GM19372 (cell line): ENCODE measurements around the gene STAM2.
A peak's percentile ranks its signal among the peaks of the same experiment; 100 is the strongest.
"Not testable (repeated sequence)": the region's sequence is repeated elsewhere in the genome, so short reads cannot be mapped to it uniquely, and the experiment has no call there.

ENCODE experiments used
- ATAC-seq: cut with Tn5 transposase; IDR thresholded peaks from one replicate; pipeline ENCODE4 v1.9.1; 2021; ENCODE audit warnings: mild to moderate bottlenecking, low read depth, moderate library complexity; ENCODE audit not compliant: unreplicated experiment

Gene STAM2

DNA sequence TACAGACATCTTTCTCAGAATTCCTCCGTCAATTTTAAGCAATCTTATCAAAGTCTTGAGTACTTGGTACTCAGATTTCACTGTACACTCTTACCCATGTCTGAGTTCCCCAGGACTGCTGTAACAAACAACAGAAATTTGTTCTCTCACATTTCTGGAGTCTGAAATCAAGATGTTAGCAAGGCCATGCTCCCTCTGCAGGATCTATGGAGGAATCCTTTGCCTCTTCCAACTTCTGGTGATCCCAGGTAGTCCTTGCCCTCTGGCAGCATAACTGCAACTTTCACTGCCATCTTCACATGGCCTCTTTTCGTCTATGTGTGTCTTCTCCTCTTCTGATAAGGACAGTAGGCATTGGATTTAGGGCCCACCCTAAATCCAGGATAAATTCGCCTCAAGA, 59.6 kb downstream of the STAM2 start:
- no peak for ATAC-seq

DNA sequence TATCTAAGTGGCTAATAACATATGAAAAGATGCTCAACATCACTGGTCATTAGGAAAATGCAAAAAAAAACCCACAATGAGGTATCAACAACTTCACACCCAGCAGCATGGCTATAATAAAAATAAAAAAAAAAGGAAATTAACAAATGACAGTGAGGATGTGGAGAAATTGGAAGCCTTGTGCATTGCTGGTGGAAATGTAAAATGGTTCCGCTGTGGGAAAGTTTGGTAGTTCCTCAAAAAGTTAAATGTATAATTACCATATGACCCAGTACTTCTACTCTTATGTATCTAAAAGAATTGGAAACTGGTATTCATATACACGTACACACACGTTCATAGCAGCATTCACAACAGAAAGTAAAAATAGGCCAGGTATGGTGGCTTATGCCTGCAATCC, 61.2 kb downstream of the STAM2 start:
- no peak for ATAC-seq

DNA sequence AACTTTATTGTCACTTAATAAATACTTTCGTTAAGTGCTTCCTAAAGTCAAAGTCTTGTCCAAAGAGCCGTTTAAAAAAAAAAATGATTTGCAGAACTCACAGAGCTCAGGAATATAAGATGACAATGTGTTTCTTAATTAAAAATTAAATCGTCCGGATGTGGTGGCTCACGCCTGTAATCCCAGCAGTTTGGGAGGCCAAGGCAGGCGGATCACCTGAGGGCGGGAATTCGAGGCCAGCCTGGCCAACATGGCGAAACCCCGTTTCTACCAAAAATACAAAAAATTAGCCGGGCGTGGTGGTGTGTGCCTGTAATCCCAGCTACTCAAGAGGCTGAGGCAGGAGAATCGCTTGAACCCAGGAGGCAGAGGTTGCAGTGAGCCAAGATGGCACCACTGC, 68.4 kb downstream of the STAM2 start:
- not testable (repeated sequence) for ATAC-seq

DNA sequence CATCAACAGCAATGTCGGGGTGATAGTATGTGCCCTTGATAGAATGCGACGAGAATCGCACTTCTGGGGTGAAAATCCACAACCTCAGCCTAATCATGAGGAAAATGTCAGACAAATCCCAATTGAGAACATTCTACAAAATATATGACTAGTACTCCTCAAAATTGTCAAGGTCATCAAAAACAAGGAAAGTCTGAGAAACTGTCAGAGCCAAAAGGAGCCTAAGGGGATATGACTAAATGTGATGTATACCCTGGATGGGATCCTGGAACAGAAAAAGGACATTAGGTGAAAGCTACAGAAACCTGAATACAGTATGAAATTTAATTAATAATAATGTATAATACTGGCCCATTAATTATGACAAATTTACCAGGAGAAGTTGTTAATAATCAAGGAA, 69.1 kb downstream of the STAM2 start:
- no peak for ATAC-seq

DNA sequence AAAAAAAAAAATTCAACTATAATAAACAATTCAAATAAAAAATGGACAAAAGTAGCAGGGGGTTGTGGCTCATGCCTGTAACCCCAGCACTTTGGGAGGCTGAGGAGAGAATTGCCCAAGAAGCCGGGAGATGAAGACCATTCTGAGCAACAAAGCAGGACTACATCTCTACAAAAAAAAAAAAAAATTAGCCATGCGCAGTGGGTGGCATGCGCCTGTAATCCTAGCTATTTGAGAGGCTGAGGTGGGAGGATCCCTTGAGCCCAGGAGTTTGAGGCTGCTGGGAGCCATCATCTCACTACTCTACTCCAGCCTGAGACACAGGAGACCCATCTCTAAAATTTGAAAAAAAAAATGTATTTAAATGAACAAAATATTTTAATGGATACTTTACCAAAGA, 72.3 kb downstream of the STAM2 start:
- ATAC-seq: no peak

DNA sequence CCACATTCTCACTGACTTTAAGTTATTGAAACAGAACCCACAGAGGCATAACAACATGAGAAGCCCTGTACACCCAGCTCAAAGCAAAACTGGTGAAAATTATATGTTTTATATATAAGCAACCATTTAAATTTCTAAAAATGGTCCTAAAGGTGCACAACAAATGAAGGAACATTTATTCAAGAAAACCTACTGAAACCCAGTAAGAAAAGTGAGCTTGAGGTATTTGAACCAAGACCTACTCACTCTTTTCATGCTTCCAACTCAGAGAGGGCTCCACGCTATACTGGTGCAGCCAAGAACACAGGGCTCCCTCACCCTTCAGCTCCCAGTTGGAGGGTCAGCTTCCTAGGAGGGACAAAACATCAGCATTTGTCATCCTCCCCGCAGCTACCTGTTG, 74.6 kb downstream of the STAM2 start:
- no peak for ATAC-seq

DNA sequence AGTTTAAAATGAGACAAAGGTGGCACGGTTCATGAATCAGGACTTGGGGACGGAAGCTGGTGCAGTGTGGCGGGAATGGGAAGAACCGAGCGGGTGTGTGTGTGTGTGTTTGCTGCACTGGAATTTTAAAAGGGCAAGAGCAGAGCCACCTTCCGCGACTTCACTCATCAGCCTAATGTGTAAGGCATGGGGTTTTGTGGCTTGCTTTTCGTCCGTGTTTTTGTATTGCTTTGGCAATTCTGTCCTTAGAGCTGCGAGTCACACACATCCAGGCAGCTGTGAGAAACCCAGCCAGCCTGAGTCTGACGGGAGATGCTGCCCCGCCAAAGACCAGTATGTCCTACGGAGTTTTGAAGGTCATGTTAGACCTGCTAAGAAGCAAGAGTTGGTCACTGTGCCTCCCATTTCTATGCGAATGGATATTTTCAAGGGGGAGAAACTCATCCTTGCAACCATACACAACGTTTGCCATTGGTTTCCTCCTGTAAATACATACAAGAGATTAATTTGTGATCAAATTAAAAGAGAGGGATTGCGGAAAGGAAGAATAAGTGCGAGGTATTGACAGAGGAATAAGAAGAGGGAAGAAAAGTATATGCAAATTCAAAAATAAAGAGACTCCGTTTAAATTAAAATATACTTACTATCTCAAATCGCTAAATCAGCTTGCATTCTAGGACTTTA, 76.1 kb downstream of the STAM2 start:
- no peak for ATAC-seq

DNA sequence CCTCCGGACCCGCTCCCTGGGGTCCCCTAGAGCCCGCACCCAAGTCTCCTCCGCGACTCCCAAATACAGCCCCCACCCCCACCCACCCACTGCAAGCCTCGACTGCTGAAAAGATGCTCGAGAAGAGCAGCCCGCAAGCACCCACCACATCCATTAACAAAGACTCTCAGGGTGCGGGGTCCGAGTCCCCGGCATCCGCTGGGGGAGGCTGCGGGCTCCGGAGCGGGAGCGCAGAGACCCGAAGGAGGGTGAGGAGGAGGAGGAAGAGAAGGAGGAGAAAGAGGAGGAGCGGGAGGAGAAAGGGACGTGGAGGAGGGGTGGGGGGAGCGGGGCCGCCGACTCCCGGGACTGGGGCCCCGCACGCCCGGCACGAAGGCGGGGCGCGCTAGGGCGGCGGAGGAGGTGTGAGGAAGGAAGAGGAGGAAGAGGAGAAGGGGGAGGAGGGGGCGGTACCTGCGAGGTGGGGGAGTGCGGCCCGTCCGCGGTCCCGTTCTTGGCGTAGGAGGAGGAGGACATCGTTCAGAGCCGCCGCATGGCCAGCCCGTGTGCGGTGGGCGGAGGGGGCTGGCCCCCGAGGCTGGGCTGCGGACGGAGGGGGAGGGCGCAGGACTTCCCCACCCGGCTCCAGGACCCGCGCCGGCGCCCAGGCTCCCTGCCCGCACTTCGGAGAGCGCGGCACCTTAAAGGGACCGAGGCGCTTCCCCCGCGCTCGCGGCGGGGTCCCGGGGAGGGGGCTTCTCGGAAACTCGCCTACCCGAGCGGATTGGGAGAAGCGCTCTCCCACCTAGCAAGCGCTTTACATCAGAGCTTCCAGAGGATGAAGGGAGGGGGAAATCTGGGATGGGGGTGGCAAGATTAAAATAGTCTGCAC, 76.8 kb downstream of the STAM2 start, which contains the start of gene CACNB4:
CACNB4 (minus strand) TSS at position 549 of the 871 bp plus-strand sequence.
- ATAC-seq: peak; percentile 40

DNA sequence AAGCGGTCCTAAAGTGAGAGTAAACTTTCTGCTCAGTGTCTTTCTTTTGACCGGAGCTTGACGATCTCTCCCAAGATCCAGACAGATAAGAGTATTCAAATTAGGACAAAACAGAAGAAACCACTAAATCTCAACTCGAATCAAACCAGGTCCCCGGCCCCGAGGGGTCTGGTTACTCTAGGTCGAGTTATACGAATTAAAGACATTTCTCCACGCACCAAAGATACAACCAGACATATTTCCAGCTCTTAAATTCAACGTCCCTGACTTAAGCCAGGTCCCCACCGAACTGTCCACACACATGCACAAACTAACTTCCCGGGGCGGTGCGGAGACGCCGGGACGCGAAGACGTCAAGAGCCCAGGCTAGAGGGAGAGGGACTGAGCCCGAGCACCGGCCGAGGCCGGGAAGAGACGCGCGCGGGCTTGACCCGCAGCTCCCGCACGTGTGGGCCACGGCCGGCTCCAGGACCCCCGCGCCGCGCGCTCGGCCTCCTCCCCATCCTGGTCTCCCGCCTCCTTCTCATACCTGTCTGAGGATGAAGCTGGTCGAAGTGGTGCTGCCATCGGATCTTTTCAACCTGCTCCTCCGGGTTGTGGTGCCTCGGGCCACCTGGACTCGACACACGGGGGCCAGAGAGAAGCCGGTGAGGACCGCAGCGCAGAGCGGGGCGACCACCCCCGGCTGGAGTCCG, 77.6 kb downstream of the STAM2 start:
- peak; percentile 39 for ATAC-seq

DNA sequence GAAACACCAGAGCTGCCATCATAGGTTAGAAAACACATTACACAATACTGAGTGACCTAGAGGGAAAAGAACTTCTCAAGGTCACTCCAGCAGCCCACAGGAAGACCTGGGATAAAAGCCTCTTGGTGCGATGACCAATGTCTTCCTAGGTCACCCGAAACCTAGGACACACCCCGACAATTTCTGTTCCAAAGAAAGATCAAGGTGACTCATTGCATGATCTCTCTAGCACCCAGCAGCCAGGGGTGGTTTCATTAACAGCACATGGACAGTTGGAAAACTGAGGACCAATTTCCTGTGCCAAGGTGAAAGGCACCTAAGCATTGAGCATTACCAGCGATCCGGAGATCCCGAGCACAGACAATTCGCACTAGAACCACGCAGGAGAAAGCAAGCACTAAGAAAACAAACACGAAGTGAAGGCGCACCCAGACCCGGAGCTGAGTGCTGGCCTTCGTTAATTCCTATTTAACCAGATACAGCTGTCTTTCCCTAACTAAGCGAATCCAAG, 78.2 kb downstream of the STAM2 start:
- ATAC-seq: peak; percentile 9

DNA sequence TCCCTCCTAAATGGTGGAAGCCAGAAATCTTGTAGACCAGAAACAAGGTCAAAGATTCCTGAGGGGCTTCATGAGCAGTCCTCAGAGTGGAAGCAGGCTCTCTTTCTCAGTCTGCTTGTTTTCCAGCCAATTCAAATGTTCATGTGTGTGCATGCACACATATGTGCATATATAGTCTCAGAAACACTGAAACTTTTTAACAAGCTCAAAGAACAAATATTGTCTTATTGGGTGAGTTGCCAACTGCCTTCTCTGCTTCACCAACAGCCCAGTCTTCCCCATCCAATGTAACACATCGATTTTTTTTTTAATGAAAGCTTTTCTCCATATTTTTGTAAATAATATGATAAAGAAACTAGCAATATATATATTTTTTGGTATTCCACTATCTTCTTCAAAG, 80.4 kb downstream of the STAM2 start:
- no peak for ATAC-seq

DNA sequence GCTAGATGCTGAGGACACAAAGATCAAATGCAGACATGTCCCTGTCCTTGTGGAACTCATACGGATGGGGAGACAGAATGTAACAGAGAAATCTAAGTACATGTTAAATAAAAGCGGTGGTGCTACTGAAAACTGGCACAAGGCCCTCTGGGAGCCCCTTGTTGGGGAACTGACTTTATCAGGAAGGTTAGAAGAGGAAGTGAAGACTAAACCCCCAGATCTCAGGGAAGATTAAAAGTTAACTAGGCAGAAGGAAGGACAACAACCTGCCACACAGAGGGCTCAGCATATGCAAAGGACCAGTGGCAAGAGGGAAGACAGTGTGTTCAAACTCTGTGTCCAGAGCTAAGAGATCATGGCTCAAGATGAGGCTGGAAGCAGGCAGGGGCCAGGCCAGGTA, 81.5 kb downstream of the STAM2 start:
- ATAC-seq: no peak

DNA sequence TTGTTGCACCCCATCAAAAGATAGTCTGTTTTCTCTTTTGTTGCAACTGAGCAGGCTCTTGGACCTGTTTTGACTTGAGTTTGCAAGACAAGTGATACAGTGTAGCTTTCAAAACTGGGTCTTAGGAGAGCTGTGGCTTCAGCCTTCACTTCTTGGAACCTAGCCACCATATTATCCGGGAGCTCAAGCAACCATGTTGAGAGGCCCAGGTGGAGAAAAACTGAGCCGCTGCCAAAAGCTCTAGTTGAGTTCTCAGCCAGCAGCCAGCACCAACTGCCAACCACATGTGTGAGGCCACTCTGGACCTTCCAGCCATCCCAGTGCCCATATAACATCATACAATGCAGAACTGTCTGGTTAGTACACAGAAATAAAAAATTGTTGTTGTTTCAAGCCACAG, 82.1 kb downstream of the STAM2 start:
- no peak for ATAC-seq

DNA sequence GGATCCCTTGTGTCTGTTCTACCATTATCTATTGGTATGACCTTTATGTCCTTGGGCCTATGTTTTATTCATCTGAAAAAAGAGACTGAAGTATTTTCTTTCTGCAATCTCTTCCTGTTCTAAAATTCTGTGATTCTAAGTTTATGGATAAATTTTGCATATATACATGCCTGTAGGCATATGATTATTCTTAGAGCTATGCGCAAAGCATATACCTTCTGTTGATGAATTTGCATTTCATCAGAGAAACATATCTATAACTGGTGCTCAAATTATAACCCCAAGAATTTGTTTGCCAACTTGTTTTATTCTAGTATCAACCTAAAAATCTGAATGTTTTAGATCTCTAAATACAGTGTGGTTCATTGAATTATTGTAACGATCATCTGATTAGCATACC, 83.5 kb downstream of the STAM2 start:
- no peak for ATAC-seq

DNA sequence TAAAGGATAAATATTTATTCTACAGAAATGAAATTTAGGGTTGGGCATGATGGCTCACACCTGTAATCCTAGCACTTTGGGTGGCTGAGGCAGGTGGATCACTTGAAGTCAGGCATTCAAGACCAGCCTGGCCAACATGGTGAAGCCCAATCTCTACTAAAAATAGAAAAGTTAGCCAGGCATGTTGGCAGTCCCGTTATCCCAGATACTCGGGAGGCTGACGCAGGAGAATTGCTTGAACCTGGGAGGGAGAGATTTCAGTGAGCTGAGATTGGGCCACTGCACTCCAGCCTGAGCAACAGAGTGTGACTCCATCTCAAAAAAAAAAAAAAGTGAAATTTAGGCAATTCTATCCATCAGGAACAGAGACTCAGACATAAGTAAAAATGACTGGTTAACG, 84.8 kb downstream of the STAM2 start:
- ATAC-seq: not testable (repeated sequence)

DNA sequence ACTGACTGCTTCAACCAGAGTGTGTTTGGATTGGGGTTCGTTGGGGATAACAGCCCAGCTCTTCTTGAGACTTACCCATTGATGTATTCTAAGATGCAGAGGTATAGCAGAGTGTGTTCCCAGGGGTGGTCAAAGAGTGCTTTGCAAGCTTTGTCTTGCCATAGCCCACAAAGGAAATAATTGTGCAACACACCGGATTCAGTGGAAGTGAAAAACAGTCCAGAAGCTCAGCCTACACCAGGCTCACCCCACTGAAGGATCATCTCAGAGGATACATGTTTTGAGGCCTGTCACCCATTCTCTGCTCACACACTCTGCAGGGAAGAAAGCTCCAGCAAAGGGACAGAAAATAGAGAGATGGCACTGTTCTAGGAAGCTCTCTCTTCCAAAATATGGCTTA, 86.3 kb downstream of the STAM2 start:
- ATAC-seq: no peak

DNA sequence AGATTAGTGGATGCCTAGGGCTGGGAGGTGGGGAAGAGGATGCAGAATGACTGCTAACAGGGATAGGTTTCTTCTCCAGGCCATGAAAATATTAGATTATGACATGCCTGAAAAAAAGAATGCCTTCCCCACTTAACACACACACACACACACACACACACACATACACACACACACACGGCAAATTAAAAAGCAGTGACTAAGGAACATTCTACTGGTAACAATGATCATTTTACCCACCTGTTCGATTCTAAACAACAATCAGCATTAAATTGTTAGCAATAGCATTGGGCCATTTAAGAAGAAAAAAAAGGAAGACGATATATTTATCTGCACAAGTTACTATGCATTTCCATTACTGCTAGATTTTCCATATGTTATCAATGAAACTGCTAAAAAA, 87.6 kb downstream of the STAM2 start:
- ATAC-seq: no peak

DNA sequence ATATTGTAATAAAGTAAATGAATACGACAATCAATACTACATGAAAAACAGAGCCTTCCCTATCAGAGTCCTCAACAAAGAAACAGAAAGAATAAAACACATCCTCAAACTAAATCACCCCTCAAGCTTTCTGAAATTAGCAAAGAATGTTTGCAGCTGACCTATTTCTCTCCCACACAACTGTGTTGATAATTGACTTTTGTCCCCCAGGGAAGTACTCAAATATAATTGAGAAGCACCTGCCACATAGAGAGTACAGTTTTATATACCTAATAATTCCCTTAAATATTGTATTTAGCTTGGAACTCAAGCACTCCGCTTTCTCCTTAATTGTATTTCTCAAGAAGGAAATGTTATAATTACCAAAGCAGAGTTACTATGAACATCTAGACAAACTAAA, 89.3 kb downstream of the STAM2 start:
- ATAC-seq: no peak

DNA sequence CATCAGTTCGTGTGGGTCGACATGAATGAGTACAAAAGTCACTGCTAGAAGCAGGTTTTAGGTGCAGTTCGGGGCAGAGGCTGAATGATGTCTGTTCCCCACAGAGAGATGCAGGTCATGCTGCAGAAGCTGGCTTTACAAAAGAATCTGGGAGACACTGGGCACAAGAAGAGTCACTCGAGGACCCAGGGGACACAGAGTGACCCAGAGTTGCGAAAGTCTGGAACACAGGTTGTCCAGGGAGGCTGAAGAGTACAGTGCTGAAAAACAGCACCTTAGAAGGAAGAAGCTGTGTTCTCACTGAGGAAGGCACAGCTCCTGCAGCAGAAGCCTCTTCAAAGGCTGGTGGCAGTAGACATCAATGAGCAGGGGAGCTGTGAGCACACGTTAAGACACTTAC, 91.5 kb downstream of the STAM2 start:
- no peak for ATAC-seq

DNA sequence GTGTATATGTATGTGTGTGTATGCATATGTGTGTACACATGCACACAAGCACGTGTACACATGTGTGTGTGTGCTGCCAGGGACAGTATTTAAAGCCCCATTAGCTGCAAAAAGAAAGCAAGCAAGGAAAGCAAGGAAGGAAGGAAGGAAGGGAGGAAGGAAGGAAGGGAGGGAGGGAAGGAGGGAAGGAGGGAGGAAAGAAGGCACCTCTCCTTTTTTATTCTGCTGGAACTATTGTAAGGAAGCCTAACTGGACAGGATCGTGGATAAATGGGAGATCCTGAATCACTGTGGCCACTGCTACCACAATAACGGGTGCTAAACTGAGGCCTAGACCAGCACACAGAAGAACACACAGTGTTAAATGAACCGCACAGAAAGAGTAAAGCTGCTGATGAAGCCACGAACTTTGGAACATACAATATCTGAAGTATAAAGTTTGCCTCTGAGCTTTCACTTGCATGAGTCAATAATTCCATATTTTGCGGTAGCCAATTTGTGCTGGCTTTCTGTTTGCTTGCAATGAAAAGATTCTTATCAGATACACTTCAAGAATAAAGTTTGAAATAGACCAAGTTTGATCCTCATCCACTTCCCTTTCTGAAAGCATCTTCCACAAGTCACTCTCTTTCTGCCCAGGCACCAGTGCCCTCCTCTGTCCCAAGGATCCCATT, 92.2 kb downstream of the STAM2 start:
- no peak for ATAC-seq

DNA sequence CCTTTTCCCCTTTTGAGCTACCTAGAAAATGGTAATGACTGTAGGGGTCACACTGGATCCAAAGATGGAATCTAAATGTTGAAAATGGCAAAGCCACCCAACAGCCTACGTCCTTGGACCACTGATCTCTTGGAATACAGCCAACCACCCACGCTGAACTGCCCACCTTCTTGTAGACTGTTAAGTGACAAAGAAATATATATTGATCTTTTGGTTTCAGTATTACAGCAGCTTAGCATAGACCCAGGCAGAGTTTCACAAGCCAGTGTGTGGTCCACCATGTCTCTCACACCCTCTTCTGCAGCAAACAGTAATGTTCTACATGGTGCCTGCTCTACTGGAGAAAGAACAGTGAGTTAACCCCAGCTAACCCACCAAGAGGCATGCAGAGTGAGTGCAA, 96.9 kb downstream of the STAM2 start:
- ATAC-seq: peak; percentile 83
